GM12872 (cell line): ENCODE results near the gene ZNF581.

Source experiments
- TF ChIP-seq, protein P1 (sequence below): IDR thresholded peaks from 3 replicates; pipeline ENCODE4 v1.5.1; 2011; ENCODE audit warnings: low read depth, mild to moderate bottlenecking, low read length, moderate library complexity; ENCODE audit not compliant: insufficient read depth

The ZNF581 gene

DNA sequence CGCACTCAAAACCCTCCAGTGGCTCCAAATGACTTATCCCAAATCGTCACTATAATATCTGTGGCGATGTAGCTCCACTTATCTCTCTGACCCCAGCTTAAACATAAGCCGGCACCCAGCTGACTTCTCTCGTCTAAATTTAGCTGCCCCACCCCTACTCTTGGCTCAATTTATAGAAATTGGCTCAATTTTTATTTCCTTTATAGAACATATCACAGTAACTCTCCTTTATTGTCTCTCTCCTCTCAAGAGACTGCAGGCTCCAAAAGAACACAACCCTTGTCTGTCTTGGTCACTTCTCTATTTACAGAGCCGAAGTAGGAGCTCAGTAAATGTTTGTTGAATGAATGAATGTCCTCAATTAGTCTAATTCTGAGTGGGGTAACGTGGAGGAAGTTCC is 19.9 kb upstream of the ZNF581 start:
- TF ChIP-seq, protein P1, sequence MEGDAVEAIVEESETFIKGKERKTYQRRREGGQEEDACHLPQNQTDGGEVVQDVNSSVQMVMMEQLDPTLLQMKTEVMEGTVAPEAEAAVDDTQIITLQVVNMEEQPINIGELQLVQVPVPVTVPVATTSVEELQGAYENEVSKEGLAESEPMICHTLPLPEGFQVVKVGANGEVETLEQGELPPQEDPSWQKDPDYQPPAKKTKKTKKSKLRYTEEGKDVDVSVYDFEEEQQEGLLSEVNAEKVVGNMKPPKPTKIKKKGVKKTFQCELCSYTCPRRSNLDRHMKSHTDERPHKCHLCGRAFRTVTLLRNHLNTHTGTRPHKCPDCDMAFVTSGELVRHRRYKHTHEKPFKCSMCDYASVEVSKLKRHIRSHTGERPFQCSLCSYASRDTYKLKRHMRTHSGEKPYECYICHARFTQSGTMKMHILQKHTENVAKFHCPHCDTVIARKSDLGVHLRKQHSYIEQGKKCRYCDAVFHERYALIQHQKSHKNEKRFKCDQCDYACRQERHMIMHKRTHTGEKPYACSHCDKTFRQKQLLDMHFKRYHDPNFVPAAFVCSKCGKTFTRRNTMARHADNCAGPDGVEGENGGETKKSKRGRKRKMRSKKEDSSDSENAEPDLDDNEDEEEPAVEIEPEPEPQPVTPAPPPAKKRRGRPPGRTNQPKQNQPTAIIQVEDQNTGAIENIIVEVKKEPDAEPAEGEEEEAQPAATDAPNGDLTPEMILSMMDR, result no peak

DNA sequence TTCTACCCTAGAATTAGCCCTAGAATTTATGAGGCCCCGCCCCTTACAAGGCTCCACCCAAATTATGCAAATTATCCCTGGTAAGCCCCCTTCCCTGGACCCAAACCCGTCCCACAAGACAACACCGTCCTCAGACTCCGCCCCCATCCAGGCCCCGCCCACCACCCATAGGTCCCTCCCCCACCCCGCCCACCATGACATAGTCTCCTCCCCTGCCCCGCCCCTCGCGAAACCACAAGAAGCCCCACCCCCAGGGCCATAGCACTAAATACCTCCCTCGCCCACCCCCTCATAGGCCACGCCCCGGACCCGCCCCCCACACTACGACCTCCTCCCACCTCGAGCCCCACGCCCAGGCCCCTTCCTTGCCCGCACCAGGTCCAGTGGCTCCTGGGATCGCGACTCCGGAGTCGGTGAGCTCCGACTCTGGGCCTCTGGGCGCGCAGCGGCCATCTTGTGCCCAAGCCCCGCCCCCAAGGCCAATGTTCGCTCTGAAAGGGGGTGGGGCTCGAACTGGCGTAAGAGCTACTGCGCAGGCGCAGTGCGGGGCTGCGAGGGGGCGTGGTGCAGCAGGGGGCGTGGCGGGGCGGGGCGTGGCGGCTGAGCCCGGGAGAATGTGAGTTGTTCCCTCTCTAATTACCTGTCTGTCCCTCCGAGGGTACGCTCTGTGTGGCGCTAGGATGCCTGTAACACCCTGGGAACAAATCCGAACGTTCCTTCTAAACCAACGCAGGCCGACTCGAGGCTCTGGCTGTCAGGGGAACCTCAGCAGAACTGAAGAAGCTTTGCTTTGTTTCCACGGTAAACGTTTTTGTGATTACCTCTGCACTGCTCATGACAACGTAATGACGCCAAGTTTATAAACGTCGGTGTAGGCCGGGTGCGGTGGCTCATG is 19.1 kb upstream of the ZNF581 start, which contains the start of gene ZNF784:
Gene ZNF784, minus strand, starts transcription at position 458 of the 895 bp plus-strand sequence. Its CDS starts 5 bp downstream, at position 453.
- TF ChIP-seq, protein P1, result no peak

DNA sequence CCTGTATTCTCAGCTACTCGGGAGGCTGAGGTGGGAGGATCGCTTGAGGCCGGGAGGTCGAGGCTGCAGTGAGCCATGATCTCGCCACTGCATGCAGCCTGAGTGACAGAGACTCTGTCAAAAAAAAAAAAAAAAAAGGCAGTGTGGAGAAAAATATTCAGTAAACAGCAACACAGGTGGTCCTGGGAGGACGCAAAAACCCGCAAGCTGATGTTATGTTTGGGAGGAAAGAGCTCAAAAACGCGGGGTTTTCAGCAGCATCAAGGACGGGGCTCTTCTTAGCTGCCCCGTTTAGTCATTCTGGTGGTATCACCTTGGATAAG is 18.5 kb upstream of the ZNF581 start:
- TF ChIP-seq, protein P1, result no peak

DNA sequence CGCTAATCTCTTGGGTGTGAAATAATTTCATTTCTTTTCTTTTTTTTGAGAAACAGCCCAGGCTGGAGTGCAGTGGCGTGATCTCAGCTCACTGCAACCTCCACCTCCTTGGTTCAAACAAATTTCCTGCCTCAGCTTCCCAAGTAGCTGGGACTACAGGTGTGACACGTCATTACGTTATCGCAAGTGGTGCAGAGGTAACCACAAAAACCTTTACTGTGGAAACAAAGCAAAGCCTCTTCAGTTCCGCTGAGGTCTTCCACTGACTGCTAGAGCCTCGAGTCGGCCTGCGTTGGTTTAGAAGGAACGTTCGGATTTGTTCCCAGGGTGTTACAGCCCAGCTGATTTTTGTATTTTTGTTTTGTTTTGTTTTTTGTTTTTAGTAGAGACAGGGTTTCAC is 17.1 kb upstream of the ZNF581 start:
- TF ChIP-seq, protein P1, result no peak

DNA sequence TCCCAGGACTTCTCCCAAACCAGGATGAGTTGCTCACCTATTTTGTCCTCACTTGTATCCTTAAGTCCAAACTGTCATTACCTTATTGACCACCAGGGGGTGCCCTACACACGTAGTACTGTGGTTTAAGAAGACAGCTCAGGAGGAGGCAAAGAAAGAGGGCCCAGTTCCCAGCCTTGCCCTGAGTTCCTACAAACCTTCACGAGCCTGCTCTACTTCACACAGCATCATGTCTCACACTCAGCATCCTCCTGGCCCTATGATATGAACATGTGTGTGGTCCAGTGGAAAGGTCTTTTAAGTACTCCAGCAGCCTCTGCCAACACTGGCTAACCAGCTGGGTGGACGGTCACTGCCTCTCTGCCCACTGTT is 11.0 kb upstream of the ZNF581 start:
- TF ChIP-seq, protein P1, result peak; percentile 78

DNA sequence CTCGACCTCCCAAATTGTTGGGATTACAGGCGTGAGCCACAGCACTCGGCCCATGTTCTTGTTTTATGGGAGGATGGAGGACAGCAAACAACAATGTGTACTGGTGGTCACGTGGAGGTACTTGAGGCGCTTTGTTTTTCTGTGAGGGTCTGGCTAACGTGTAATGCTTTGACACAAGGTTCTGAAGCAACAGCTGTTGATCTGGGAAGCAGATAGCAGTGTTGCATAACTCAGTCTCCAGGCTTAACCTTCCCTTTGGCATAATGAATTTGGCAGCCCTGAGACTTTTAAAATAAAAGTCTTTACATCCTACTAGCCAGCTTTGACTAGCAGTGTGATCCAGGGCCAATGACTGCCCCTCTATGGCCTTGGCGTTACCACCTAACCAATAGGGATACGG is 9.6 kb upstream of the ZNF581 start:
- TF ChIP-seq, protein P1, result no peak

DNA sequence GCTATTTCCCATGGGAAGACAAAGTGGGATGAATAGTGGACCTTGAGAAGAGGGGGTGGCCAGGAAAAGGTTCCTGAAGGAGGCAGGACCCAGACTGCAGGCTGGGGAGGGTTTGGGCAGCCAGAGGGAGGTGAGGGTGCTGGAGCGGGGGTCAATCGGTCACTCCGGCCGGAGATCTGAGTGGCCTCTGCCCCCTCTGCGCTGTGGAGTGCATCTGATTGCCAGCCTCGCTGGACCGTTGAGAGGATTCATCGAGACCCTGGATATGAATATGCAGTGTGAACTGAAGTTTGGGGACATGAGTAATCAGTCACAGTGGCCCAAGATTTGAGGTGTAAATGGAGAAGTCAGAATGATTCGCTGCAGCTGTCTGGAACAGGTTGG is 8.1 kb upstream of the ZNF581 start:
- TF ChIP-seq, protein P1, result no peak
